H9 (cell line): ENCODE measurements around the gene GXYLT2. TPM values are rescaled to one million over a fixed set of nuclear protein-coding genes. Genes with fewer than 3 reads are reported as not detected.

Experiments
- DNase-seq: peaks from one replicate; pipeline ENCODE4 v3.0.0-alpha.2; 2017
- H2AFZ ChIP-seq: one replicate; pipeline ENCODE4 v1.6.1; 2013; ENCODE audit warnings: mild to moderate bottlenecking, low read length, control low read depth, moderate library complexity
- H2AK5ac ChIP-seq: 2 replicates; pipeline ENCODE4 v1.6.1; 2013; ENCODE audit warnings: low read length, control low read depth, mixed read lengths; ENCODE audit not compliant: insufficient read length
- H2BK120ac ChIP-seq: one replicate; pipeline ENCODE4 v1.6.1; 2013; ENCODE audit warnings: low read depth, mild to moderate bottlenecking, low read length, control low read depth, inconsistent platforms; ENCODE audit not compliant: poor library complexity, severe bottlenecking
- H2BK12ac ChIP-seq: 2 replicates; pipeline ENCODE4 v1.6.1; 2013; ENCODE audit warnings: low read length, control low read depth, mixed read lengths, low read depth; ENCODE audit not compliant: insufficient read length
- H2BK15ac ChIP-seq: 2 replicates; pipeline ENCODE4 v1.6.1; 2013; ENCODE audit warnings: low read depth, low read length, control low read depth
- H2BK20ac ChIP-seq: one replicate; pipeline ENCODE4 v1.6.1; 2013; ENCODE audit warnings: low read depth, mild to moderate bottlenecking, low read length, control low read depth, inconsistent platforms; ENCODE audit not compliant: poor library complexity, severe bottlenecking
- H2BK5ac ChIP-seq: 2 replicates; pipeline ENCODE4 v1.6.1; 2013; ENCODE audit warnings: low read length, control low read depth, mixed read lengths; ENCODE audit not compliant: insufficient read length
- H3K14ac ChIP-seq: 2 replicates; pipeline ENCODE4 v1.6.1; 2013; ENCODE audit warnings: low read length, control low read depth; ENCODE audit not compliant: insufficient read depth
- H3K18ac ChIP-seq: 2 replicates; pipeline ENCODE4 v1.6.1; 2013; ENCODE audit warnings: low read depth, mild to moderate bottlenecking, mixed read lengths, low read length, control low read depth; ENCODE audit not compliant: insufficient read length
- H3K23ac ChIP-seq: 2 replicates; pipeline ENCODE4 v1.6.1; 2013; ENCODE audit warnings: low read length, control low read depth, mixed read lengths, low read depth; ENCODE audit not compliant: insufficient read length
- H3K23me2 ChIP-seq: 2 replicates; pipeline ENCODE4 v1.6.1; 2013; ENCODE audit warnings: low read depth, mild to moderate bottlenecking, mixed read lengths, low read length, control low read depth; ENCODE audit not compliant: insufficient read length, poor library complexity, severe bottlenecking
- H3K27ac ChIP-seq: 2 replicates; pipeline ENCODE4 v1.5.1; 2013; ENCODE audit warnings: low read length, control low read depth, mixed read lengths, low read depth; ENCODE audit not compliant: insufficient read length
- H3K27me3 ChIP-seq: 2 replicates; pipeline ENCODE4 v1.6.1; 2013; ENCODE audit warnings: low read length, control low read depth, inconsistent platforms; ENCODE audit not compliant: insufficient read depth
- H3K4ac ChIP-seq: 2 replicates; pipeline ENCODE4 v1.6.1; 2013; ENCODE audit warnings: low read depth, mild to moderate bottlenecking, control low read depth, inconsistent platforms, low read length, moderate library complexity
- H3K4me1 ChIP-seq: 2 replicates; pipeline ENCODE4 v1.6.1; 2013; ENCODE audit warnings: low read length, control low read depth, inconsistent platforms; ENCODE audit not compliant: insufficient read depth
- H3K4me2 ChIP-seq: 2 replicates; pipeline ENCODE4 v1.6.1; 2013; ENCODE audit warnings: low read length, control low read depth, mixed read lengths; ENCODE audit not compliant: insufficient read length, insufficient read depth
- H3K56ac ChIP-seq: 2 replicates; pipeline ENCODE4 v1.6.1; 2013; ENCODE audit warnings: low read depth, mild to moderate bottlenecking, mixed read lengths, low read length, control low read depth; ENCODE audit not compliant: insufficient read length
- H3K79me1 ChIP-seq: 2 replicates; pipeline ENCODE4 v1.6.1; 2013; ENCODE audit warnings: low read depth, mild to moderate bottlenecking, moderate library complexity, low read length, control low read depth, inconsistent platforms; ENCODE audit not compliant: insufficient read depth, poor library complexity, severe bottlenecking
- H3K79me2 ChIP-seq: 2 replicates; pipeline ENCODE4 v1.6.1; 2013; ENCODE audit warnings: low read length, control low read depth, inconsistent platforms; ENCODE audit not compliant: insufficient read depth
- H3K9ac ChIP-seq: 2 replicates; pipeline ENCODE4 v1.6.1; 2013; ENCODE audit warnings: low read length, control low read depth, mixed read lengths; ENCODE audit not compliant: insufficient read length; ENCODE audit errors: extremely low read depth
- H3K9me3 ChIP-seq: one replicate; pipeline ENCODE4 v1.6.1; 2013; ENCODE audit warnings: low read depth, low read length, inconsistent platforms; ENCODE audit not compliant: control insufficient read depth
- H3T11ph ChIP-seq: one replicate; pipeline ENCODE4 v1.6.1; 2013; ENCODE audit warnings: mild to moderate bottlenecking, low read length, control low read depth, inconsistent platforms
- H4K20me1 ChIP-seq: one replicate; pipeline ENCODE4 v1.6.1; 2013; ENCODE audit not compliant: control insufficient read depth, insufficient read length, insufficient read depth
- H4K5ac ChIP-seq: 2 replicates; pipeline ENCODE4 v1.6.1; 2013; ENCODE audit warnings: low read depth, mild to moderate bottlenecking, mixed read lengths, low read length, control low read depth; ENCODE audit not compliant: insufficient read length
- H4K8ac ChIP-seq: replicated peaks from 2 replicates; pipeline ENCODE4 v1.6.1; 2013; ENCODE audit warnings: low read length, control low read depth, mixed read lengths, low read depth; ENCODE audit not compliant: insufficient read length
- H4K91ac ChIP-seq: 2 replicates; pipeline ENCODE4 v1.6.1; 2013; ENCODE audit warnings: low read depth, mild to moderate bottlenecking, moderate library complexity, mixed read lengths, low read length, control low read depth; ENCODE audit not compliant: insufficient read length
- H3K27ac Mint-ChIP-seq, 3 experiments: 2 replicates in 2 of 3; 3 replicates in 1 of 3; pipeline ENCODE4 v1.8.0; 2020 to 2021; ENCODE audit warnings: mixed read lengths in 3 of 3, mild to moderate bottlenecking in 1 of 3, moderate library complexity in 1 of 3
- H3K27me3 Mint-ChIP-seq: 2 replicates; pipeline ENCODE4 v1.8.0; 2021; ENCODE audit warnings: low read depth, mild to moderate bottlenecking, moderate library complexity, mixed read lengths
- H3K36me3 Mint-ChIP-seq, 3 experiments: 2 replicates in 2 of 3; 3 replicates in 1 of 3; pipeline ENCODE4 v1.8.0; 2020 to 2021; ENCODE audit warnings: low read depth in 3 of 3, mixed read lengths in 3 of 3; ENCODE audit not compliant: insufficient read depth in 1 of 3
- H3K4me1 Mint-ChIP-seq, 2 experiments: 2 replicates each; pipeline ENCODE4 v1.8.0; 2020; ENCODE audit warnings: mixed read lengths in 2 of 2
- H3K4me3 Mint-ChIP-seq, 2 experiments: 2 replicates in 1 of 2; 3 replicates in 1 of 2; pipeline ENCODE4 v1.8.0; 2020 to 2021; ENCODE audit warnings: mild to moderate bottlenecking in 2 of 2, mixed read lengths in 2 of 2, moderate library complexity in 1 of 2
- H3K9me3 Mint-ChIP-seq, 2 experiments: 2 replicates in 1 of 2; 3 replicates in 1 of 2; pipeline ENCODE4 v1.8.0; 2020; ENCODE audit warnings: mild to moderate bottlenecking in 2 of 2, mixed read lengths in 2 of 2, moderate library complexity in 1 of 2
- CTCF ChIP-seq: fragments of 200-600 bp; sonication (generic); conservative IDR thresholded peaks from 3 replicates; pipeline ENCODE4 v1.8.0; 2021; ENCODE audit warnings: antibody characterized with exemption, mild to moderate bottlenecking
- WGBS: extraction: QIAGEN DNeasy Blood & Tissue Kit; methylation state at CpG from one replicate; pipeline ENCODE4 v1.1.7; 2013; ENCODE audit warnings: missing lambda C conversion rate, low lambda C conversion rate, mixed read lengths; ENCODE audit not compliant: insufficient read length; ENCODE audit errors: extremely low coverage; 5-methylcytosine and 5-hydroxymethylcytosine counted together
- total RNA-seq: library from RNA; stranded (reverse); gene quantifications from 2 replicates; pipeline ENCODE4 v1.2.1, GENCODE V29; 2021

The GXYLT2 gene
- total RNA-seq, 1 experiment from 2014 or later = 2.0 TPM

GRCh38 chr3:72887343-72887704, 522 bp upstream of the GXYLT2 start:
- peaks cover 4 to 5% of the 10 kb centered on the region in 2 experiments; a peak in 4 of 5 replicates for H3K9me3 Mint-ChIP-seq
- DNase-seq = no peak
- H3K4me1 Mint-ChIP-seq = peaks cover 31 to 36% of the 10 kb centered on the region in 2 experiments
- no peak overlapping the region for H3K27ac ChIP-seq
- H3K4me2 ChIP-seq = peak overlapping the region; percentile 88
- no peak overlapping the region for H2AFZ ChIP-seq
- H3K23me2 ChIP-seq = peaks cover 6% of the 10 kb centered on the region
- no peak overlapping the region for H4K5ac ChIP-seq
- no peak overlapping the region for H2BK5ac ChIP-seq
- H3K79me2 ChIP-seq = no peaks in the 10 kb centered on the region
- H3K14ac ChIP-seq = no peak overlapping the region
- no peak for TF ChIP-seq CTCF
- H3K79me1 ChIP-seq = no peaks in the 10 kb centered on the region
- no peak overlapping the region for H2BK12ac ChIP-seq
- H3K56ac ChIP-seq = no peak overlapping the region
- H3K18ac ChIP-seq = no peak overlapping the region
- no peak overlapping the region for H3T11ph ChIP-seq
- H3K36me3 Mint-ChIP-seq = peaks cover 0 to 4% (median 4%) of the 10 kb centered on the region in 3 experiments; a peak in 6 of 7 replicates
- H4K8ac ChIP-seq = no peak overlapping the region
- no peak overlapping the region for H3K27ac Mint-ChIP-seq
- no peak overlapping the region for H2BK120ac ChIP-seq
- no peak overlapping the region for H2BK15ac ChIP-seq
- no peak overlapping the region for H2AK5ac ChIP-seq
- no peak overlapping the region for H3K23ac ChIP-seq
- H4K91ac ChIP-seq = no peak overlapping the region
- H2BK20ac ChIP-seq = no peak overlapping the region
- no peak overlapping the region for H3K4ac ChIP-seq
- H3K27me3 Mint-ChIP-seq = peaks cover 67% of the 10 kb centered on the region
- WGBS = no CpG with 5 or more reads among the region's 7 CpGs
- H3K9ac ChIP-seq = peak overlapping the region; percentile 5
- peaks cover 4% of the 10 kb centered on the region; the same call in 1 of the 2 replicates for H3K4me1 ChIP-seq
- H3K9me3 ChIP-seq = no peaks in the 10 kb centered on the region
- peaks cover 4% of the 10 kb centered on the region; the same call in 1 of the 2 replicates for H3K27me3 ChIP-seq
- no peaks in the 10 kb centered on the region for H4K20me1 ChIP-seq
- peak overlapping the region; percentile 58 to 82 for H3K4me3 Mint-ChIP-seq
